ENCODE measurements around the gene PCP2.

The PCP2 gene

GRCh38 chr19:7665076-7665475 is 31.6 kb upstream of the PCP2 start:
- Histone ChIP-seq H4K20me1 (ENCODE audit: insufficient read depth, low read length, poor library complexity, severe bottlenecking) (no peaks in the 10 kb centered on the region), H3K36me3 (ENCODE audit: insufficient read depth, low read length) (no peaks in the 10 kb centered on the region), H3K9ac (ENCODE audit: low read depth, low read length, poor library complexity, severe bottlenecking) (no peak overlapping the region), H3K4me3 (ENCODE audit: low read length, poor library complexity, severe bottlenecking) (no peak overlapping the region), H3K9me3 (ENCODE audit: insufficient read depth, low read depth, low read length) (no peaks in the 10 kb centered on the region), H3K4me1 (ENCODE audit: insufficient read depth, low read length, poor library complexity, severe bottlenecking) (no peaks in the 10 kb centered on the region), H3K4me2 (ENCODE audit: low read depth, low read length, poor library complexity, severe bottlenecking) (no peak overlapping the region), H2AFZ (ENCODE audit: low read length) (no peak overlapping the region), H3K9me2 (replicated peaks; ENCODE audit: low read depth, low read length) (no peaks in the 10 kb centered on the region), H3F3A (ENCODE audit: low read depth) (no peaks in the 10 kb centered on the region), H3K27me3 (ENCODE audit: insufficient read depth, low read length, poor library complexity, severe bottlenecking) (no peaks in the 10 kb centered on the region), H3K79me2 (ENCODE audit: insufficient read depth, low read length) (no peaks in the 10 kb centered on the region)
- no peak for TF ChIP-seq EZH2phosphoT487 (IDR thresholded peaks at IDR 0.05; ENCODE audit: borderline replicate concordance)
- no peak for TF ChIP-seq CTCF (conservative IDR thresholded peaks at IDR 0.05; ENCODE audit: low read length)

GRCh38 chr19:7663706-7664105 is 30.2 kb upstream of the PCP2 start:
- Histone ChIP-seq H3K9me3 (ENCODE audit: insufficient read depth, low read depth, low read length) (no peaks in the 10 kb centered on the region), H3F3A (ENCODE audit: low read depth) (no peaks in the 10 kb centered on the region), H3K9ac (ENCODE audit: low read depth, low read length, poor library complexity, severe bottlenecking) (no peak overlapping the region), H3K4me1 (ENCODE audit: insufficient read depth, low read length, poor library complexity, severe bottlenecking) (no peaks in the 10 kb centered on the region), H3K4me2 (ENCODE audit: low read depth, low read length, poor library complexity, severe bottlenecking) (no peak overlapping the region), H3K79me2 (ENCODE audit: insufficient read depth, low read length) (no peaks in the 10 kb centered on the region), H3K9me2 (replicated peaks; ENCODE audit: low read depth, low read length) (no peaks in the 10 kb centered on the region), H2AFZ (ENCODE audit: low read length) (no peak overlapping the region), H3K4me3 (ENCODE audit: low read length, poor library complexity, severe bottlenecking) (no peak overlapping the region), H3K36me3 (ENCODE audit: insufficient read depth, low read length) (no peaks in the 10 kb centered on the region), H3K27me3 (ENCODE audit: insufficient read depth, low read length, poor library complexity, severe bottlenecking) (no peaks in the 10 kb centered on the region), H4K20me1 (ENCODE audit: insufficient read depth, low read length, poor library complexity, severe bottlenecking) (no peaks in the 10 kb centered on the region)
- TF ChIP-seq CTCF (conservative IDR thresholded peaks at IDR 0.05; ENCODE audit: low read length) (no peak), EZH2phosphoT487 (IDR thresholded peaks at IDR 0.05; ENCODE audit: borderline replicate concordance) (no peak)

- Histone ChIP-seq H4K20me1 (ENCODE audit: insufficient read depth, low read length, poor library complexity, severe bottlenecking) (no peaks in the 10 kb centered on the region), H3K27me3 (ENCODE audit: insufficient read depth, low read length, poor library complexity, severe bottlenecking) (no peaks in the 10 kb centered on the region), H3K4me1 (ENCODE audit: insufficient read depth, low read length, poor library complexity, severe bottlenecking) (no peaks in the 10 kb centered on the region), H3K4me2 (ENCODE audit: low read depth, low read length, poor library complexity, severe bottlenecking) (no peak overlapping the region), H3K9me3 (ENCODE audit: insufficient read depth, low read depth, low read length) (no peaks in the 10 kb centered on the region), H3F3A (ENCODE audit: low read depth) (no peaks in the 10 kb centered on the region), H3K36me3 (ENCODE audit: insufficient read depth, low read length) (no peaks in the 10 kb centered on the region), H3K79me2 (ENCODE audit: insufficient read depth, low read length) (no peaks in the 10 kb centered on the region), H3K4me3 (ENCODE audit: low read length, poor library complexity, severe bottlenecking) (no peak overlapping the region), H2AFZ (ENCODE audit: low read length) (no peak overlapping the region), H3K9ac (ENCODE audit: low read depth, low read length, poor library complexity, severe bottlenecking) (no peak overlapping the region), H3K9me2 (replicated peaks; ENCODE audit: low read depth, low read length) (no peaks in the 10 kb centered on the region)
- TF ChIP-seq EZH2phosphoT487 (IDR thresholded peaks at IDR 0.05; ENCODE audit: borderline replicate concordance) (no peak), CTCF (conservative IDR thresholded peaks at IDR 0.05; ENCODE audit: low read length) (no peak)
Observed at GRCh38 chr19:7662657-7663056, 29.1 kb upstream of the PCP2 start.
